Heart left ventricle (tissue), 16 donors: Measurements from ENCODE around the gene POGZ. TPM values are rescaled to one million over a fixed set of nuclear protein-coding genes. Genes with fewer than 3 reads are reported as not detected.

Experiments
- ATAC-seq, 4 donors: fragments of 200-7000 bp; cut with Tn5 transposase; one replicate each; pipeline ENCODE4 v1.9.1; 2020 to 2022; ENCODE audit warnings: moderate library complexity in 4 of 4, mild to moderate bottlenecking in 3 of 4, moderate number of reproducible peaks in 1 of 4
- DNase-seq, 5 donors: peaks; one replicate each; pipeline ENCODE4 v3.0.0-alpha.2; 2020
- H3K27ac ChIP-seq, 12 donors: fragments of 200-600 bp; sonication (generic) in 4 of 12; one replicate each; pipeline versions ENCODE4 v1.5.0 to v1.8.0; 2016 to 2022; ENCODE audit warnings: mild to moderate bottlenecking in 2 of 12
- H3K27me3 ChIP-seq, 9 donors: fragments of 200-600 bp; sonication (generic) in 2 of 9; one replicate each; pipeline versions ENCODE4 v1.5.1 to v1.8.0; 2016 to 2022; ENCODE audit warnings: mild to moderate bottlenecking in 3 of 9
- H3K36me3 ChIP-seq, 9 donors: fragments of 200-600 bp; sonication (generic) in 2 of 9; one replicate each; pipeline versions ENCODE4 v1.5.0 to v1.8.0; 2018 to 2022; ENCODE audit warnings: mild to moderate bottlenecking in 2 of 9
- H3K4me1 ChIP-seq, 12 donors: fragments of 200-600 bp; sonication (generic) in 4 of 12; one replicate each; pipeline versions ENCODE4 v1.5.0 to v1.8.0; 2016 to 2022; ENCODE audit warnings: mild to moderate bottlenecking in 3 of 12
- H3K4me3 ChIP-seq, 12 donors: fragments of 200-600 bp; sonication (generic) in 4 of 12; one replicate each; pipeline versions ENCODE4 v1.5.0 to v1.8.0; 2017 to 2022; ENCODE audit warnings: mild to moderate bottlenecking in 9 of 12, moderate library complexity in 4 of 12
- H3K9me3 ChIP-seq, 12 donors: fragments of 200-600 bp; sonication (generic) in 4 of 12; one replicate each; pipeline versions ENCODE4 v1.5.0 to v1.8.0; 2016 to 2022; ENCODE audit warnings: mild to moderate bottlenecking in 1 of 12
- POLR2A ChIP-seq, 2 donors: fragments of 450-650 bp; IDR thresholded peaks; one replicate each; pipeline ENCODE4 v1.6.1; 2017; ENCODE audit warnings: antibody characterized with exemption in 2 of 2, mild to moderate bottlenecking in 2 of 2, moderate library complexity in 2 of 2
- WGBS, 4 donors: extraction: QIAGEN DNeasy Blood & Tissue Kit in 2 of 4; methylation state at CpG; one replicate each; pipeline versions ENCODE4 v1.1.5 to v1.1.7; 2013 to 2018; 5-methylcytosine and 5-hydroxymethylcytosine counted together
- intact Hi-C, 10 donors: fragments of 100-400 bp; cut with DNase I; formaldehyde crosslinking; loops; one replicate each; pipeline versions ENCODE4 v1.11.1 to v1.14.2; 2022
- polyA plus RNA-seq, 2 donors: library from polyadenylated mRNA; stranded (reverse); fragments of 200-250 nt; gene quantifications; one replicate each; pipeline ENCODE4 v1.2.3, GENCODE V29; 2013
- total RNA-seq, 9 donors: library from RNA; depleted of rRNA in 2 of 9; stranded (reverse); fragments of >200 nt in 2 of 9; fragmentation: NEBNext Ultra II Directional in 3 of 9; extraction: Animal tissue kit (Norgen Biotek cat#: 25700) in 3 of 9; gene quantifications; one replicate each; pipeline versions ENCODE4 v1.1.0 to v1.2.4, GENCODE V29; 2016 to 2023
- TF ChIP-seq, protein P1 (sequence below), 12 donors: fragments of 200-600 bp; sonication (generic) in 4 of 12; IDR thresholded peaks; one replicate each; pipeline versions ENCODE4 v1.5.0 to v1.8.0; 2018 to 2022; ENCODE audit warnings: antibody characterized with exemption in 12 of 12, mild to moderate bottlenecking in 5 of 12
- donor health status: ischemic (EF 13 %, LVEDD 7.1; RV severe dilation, severe dysfunction).
- donor health status: healthy with polysubstance abuse.
- donor health status: DM: no; HTN: yes; CAD: no.
- donor health status: DM: no; HTN: no; CAD: no.
- donor health status: ischemic (EF 25% LVEDD 6.9; RV normal size, moderate dysfunction).
- donor health status: ischemic (EF 25% LVEDD 5.7; RV mildly dilated, moderate dysfunction).
- donor health status: healthy.
- donor health status: DM: yes; HTN: yes; CAD: no.
- donor health status: ischemic (EF 35%, LVEDD 5.7; RV mildly dilated, moderate dysfunction).
- donor health status: nonischemic (EF 11% LVEDD 7.7; RV severe dilation, severe dysfunction).
- donor health status: DM: yes; HTN: yes; CAD: no.
- donor health status: PGD.
- donor health status: ischemic (EF 29% LVEDD 5.4; RV normal size, mild dysfunction).
- donor health status: nonischemic (EF 23%, LVEDD 6.1; RV moderate dilation, normal function).

POGZ gene
- total and polyA plus RNA-seq, 11 donors, result 11.4 to 64.3 (median 35.2) TPM

DNA sequence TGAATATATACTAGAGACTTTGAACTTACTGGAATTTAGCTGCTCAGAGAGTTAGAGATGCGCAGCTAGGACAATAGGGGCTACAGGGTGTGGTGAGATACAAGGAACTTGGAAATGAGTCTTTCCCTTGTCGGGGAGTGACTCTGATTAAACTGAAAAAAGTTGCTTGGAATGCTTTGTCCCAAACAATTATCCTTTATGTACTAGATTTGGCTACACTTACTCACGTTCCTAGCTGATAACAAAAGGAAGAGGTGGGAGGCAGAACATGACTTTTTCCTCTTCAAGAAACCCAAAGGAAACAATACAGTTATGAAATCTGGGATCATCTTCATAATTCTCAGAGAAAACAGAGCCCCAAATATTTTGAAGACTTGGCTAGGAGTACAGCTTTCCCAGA lies 45.0 kb upstream of the POGZ start:
- Histone ChIP-seq H3K4me1 (peaks cover 0 to 7% (median 0%) of the 10 kb centered on the region in 12 donors), H3K27me3 (no peaks in the 10 kb centered on the region), H3K9me3 (no peaks in the 10 kb centered on the region), H3K27ac (peak overlapping the region in 1 of 12 donors; percentile 53), H3K4me3 (no peak overlapping the region), H3K36me3 (no peaks in the 10 kb centered on the region)
- 29 to 43% (median 35%) methylated on average over 3 of the region's 3 CpGs for WGBS, 4 donors
- peak in 1 of 4 donors; percentile 24 for ATAC-seq
- intact Hi-C loops, result no loop called here
- TF ChIP-seq, protein P1, sequence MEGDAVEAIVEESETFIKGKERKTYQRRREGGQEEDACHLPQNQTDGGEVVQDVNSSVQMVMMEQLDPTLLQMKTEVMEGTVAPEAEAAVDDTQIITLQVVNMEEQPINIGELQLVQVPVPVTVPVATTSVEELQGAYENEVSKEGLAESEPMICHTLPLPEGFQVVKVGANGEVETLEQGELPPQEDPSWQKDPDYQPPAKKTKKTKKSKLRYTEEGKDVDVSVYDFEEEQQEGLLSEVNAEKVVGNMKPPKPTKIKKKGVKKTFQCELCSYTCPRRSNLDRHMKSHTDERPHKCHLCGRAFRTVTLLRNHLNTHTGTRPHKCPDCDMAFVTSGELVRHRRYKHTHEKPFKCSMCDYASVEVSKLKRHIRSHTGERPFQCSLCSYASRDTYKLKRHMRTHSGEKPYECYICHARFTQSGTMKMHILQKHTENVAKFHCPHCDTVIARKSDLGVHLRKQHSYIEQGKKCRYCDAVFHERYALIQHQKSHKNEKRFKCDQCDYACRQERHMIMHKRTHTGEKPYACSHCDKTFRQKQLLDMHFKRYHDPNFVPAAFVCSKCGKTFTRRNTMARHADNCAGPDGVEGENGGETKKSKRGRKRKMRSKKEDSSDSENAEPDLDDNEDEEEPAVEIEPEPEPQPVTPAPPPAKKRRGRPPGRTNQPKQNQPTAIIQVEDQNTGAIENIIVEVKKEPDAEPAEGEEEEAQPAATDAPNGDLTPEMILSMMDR (IDR thresholded peaks at IDR 0.05), result no peak
- no peak for TF ChIP-seq POLR2A (IDR thresholded peaks at IDR 0.05)
- DNase-seq, result no peak

DNA sequence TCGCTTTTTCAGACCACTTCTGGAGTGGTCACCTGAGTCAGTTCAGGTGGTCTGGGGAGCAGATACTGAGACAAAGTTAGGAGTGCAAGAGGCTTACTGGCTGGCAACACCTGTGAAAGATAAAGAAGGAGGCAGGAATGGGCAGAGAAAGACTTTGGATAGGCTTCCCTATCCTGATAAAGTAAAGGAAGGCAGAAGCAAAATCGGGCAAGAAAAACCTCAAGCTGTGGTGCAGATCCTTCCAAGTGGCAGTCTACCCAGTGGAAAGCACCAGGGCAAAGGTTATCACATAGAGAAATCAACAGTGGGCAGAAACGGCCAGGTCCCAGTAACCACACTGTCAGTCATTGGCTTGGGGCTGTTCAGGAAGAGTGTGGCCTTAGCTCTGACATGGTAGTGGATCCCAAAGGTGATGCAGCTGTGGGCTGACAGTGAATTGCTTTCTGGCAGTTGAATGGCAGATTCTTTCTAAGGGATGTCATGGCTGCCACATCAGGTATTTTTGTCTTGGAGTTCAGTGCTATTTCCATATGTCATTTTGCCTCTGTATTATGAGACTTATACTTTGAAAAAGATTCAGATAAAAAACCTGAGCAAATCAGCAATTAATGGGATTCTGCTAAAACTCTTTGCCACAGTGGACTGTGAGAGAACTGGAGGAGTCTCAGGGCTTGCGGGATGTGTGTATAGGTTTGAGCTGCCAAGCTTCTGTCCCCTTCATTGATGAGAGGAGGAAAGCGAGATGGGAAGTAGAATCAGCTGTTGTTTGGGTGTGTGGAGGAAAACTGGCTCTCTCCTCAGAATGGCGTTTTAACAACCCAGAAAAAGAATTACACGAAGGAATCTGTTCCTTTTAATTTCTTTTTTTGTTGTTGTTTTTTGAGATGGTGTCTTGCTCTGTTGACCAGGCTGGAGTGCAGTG lies 43.8 kb upstream of the POGZ start:
- Histone ChIP-seq H3K4me3 (no peak overlapping the region), H3K4me1 (peaks cover 0 to 7% (median 0%) of the 10 kb centered on the region in 12 donors), H3K9me3 (no peaks in the 10 kb centered on the region), H3K27me3 (no peaks in the 10 kb centered on the region), H3K27ac (no peak overlapping the region), H3K36me3 (no peaks in the 10 kb centered on the region)
- no peak for ATAC-seq
- no peak for TF ChIP-seq POLR2A (IDR thresholded peaks at IDR 0.05)
- TF ChIP-seq, protein P1 (IDR thresholded peaks at IDR 0.05), result no peak
- intact Hi-C loops, result no loop called here
- DNase-seq, result no peak
- WGBS, 4 donors, result 68 to 81% (median 71%) methylated on average over 7 of the region's 7 CpGs

DNA sequence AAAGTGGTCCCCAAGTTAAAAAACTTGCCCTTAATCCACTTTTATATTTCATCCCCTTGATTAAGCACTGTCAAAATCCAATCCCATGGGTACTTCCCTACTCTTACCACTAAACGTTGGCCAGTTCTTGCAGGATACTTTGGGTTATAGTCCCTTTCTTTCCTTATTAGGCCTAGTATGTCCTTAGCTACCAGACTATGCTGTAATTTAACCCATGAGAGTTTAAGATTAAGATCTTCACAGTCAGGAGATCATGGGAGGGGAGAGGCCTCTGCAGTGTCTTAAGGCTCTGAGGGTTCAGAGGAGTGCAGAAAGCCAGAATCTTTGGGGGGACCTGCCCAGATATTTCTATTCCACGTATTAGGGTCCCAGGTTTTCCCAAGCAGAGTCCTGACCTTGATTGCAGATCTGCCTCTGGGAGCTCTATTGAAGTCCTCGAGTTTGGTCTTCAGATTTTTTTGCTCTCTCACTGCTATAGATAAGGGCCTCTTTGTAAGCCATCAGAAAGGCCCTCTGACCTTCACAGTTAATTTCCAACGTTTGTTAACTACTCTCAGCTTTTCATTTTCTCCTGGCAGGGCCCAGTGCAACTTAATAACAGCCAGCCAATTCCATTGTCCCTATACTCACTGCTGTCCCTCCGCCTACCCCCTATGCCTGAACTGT lies 42.9 kb upstream of the POGZ start:
- peaks cover 0 to 7% (median 0%) of the 10 kb centered on the region in 12 donors for H3K4me1 ChIP-seq
- intact Hi-C loops, result no loop called here
- DNase-seq (no peak), ATAC-seq (no peak)
- no peaks in the 10 kb centered on the region for H3K27me3 ChIP-seq
- no peak overlapping the region for H3K4me3 ChIP-seq
- H3K9me3 ChIP-seq, result no peaks in the 10 kb centered on the region
- no peak overlapping the region for H3K27ac ChIP-seq
- 67 to 72% (median 70%) methylated on average over 5 of the region's 5 CpGs for WGBS, 4 donors
- no peaks in the 10 kb centered on the region for H3K36me3 ChIP-seq
- TF ChIP-seq POLR2A (IDR thresholded peaks at IDR 0.05), result no peak
- TF ChIP-seq, protein P1 (IDR thresholded peaks at IDR 0.05), result no peak

DNA sequence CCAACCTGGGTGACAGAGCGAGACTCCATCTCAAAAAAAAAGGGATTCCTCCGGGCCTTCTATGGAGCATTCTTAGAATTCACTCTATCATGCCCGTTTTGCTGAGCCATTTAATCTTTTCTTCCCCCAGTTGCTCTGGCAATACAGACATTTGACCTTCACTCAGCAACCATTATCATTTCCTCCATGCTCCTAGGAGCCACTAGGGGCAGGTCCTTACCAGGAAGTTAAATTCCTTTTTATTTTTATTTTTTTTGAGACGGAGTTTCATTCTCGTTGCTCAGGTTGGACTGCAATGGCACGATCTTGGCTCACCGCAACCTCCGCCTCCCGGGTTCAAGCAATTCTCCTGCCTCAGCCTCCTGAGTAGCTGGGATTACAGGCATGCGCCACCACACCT lies 42.2 kb upstream of the POGZ start:
- Histone ChIP-seq H3K4me1 (peaks cover 0 to 7% (median 0%) of the 10 kb centered on the region in 12 donors), H3K27me3 (no peaks in the 10 kb centered on the region), H3K9me3 (no peaks in the 10 kb centered on the region), H3K27ac (no peak overlapping the region), H3K36me3 (no peaks in the 10 kb centered on the region), H3K4me3 (no peak overlapping the region)
- intact Hi-C loops, result no loop called here
- DNase-seq (no peak), ATAC-seq (no peak)
- 69 to 86% (median 77%) methylated on average over 10 of the region's 10 CpGs for WGBS, 4 donors
- TF ChIP-seq, protein P1 (IDR thresholded peaks at IDR 0.05), result peak in 1 of 12 donors; percentile 11
- TF ChIP-seq POLR2A (IDR thresholded peaks at IDR 0.05), result no peak
